ENCODE measurements around the gene PCDHA8.
A peak's percentile ranks its signal among the peaks of the same experiment; 100 is the strongest.
"Not testable (repeated sequence)": the region's sequence is repeated elsewhere in the genome, so short reads cannot be mapped to it uniquely, and the experiment has no call there.

The PCDHA8 gene

DNA sequence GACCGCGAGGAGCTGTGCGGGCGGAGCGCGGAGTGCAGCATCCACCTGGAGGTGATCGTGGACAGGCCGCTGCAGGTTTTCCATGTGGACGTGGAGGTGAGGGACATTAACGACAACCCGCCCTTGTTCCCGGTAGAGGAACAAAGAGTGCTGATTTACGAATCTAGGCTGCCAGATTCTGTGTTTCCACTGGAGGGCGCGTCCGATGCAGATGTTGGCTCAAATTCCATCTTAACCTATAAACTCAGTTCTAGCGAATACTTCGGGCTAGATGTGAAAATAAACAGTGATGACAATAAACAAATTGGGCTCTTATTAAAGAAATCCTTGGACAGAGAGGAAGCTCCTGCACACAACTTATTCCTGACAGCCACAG lies 12.6 kb upstream of the PCDHA8 start:
- DNase-seq: no peak

DNA sequence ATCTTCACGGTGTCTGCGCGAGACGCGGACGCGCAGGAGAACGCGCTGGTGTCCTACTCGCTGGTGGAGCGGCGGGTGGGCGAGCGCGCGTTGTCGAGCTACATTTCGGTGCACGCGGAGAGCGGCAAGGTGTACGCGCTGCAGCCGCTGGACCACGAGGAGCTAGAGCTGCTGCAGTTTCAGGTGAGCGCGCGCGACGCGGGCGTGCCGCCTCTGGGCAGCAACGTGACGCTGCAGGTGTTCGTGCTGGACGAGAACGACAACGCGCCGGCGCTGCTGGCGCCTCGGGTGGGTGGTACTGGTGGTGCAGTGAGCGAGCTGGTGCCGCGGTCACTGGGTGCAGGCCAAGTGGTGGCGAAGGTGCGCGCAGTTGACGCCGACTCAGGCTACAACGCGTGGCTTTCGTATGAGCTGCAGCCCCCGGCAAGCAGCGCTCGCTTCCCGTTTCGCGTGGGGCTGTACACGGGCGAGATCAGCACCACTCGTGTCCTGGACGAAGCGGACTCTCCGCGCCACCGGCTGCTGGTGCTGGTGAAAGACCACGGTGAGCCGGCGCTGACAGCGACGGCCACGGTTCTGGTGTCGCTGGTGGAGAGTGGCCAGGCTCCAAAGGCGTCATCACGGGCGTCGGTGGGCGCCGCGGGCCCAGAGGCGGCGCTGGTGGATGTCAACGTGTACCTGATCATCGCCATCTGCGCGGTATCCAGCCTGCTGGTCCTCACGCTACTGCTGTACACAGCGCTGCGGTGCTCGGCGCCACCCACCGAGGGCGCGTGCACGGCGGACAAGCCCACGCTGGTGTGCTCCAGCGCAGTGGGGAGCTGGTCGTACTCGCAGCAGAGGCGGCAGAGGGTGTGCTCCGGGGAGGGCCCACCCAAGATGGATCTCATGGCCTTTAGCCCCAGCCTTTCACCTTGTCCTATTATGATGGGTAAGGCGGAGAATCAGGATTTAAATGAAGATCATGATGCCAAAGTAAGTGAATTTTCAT lies 11.2 kb upstream of the PCDHA8 start:
- DNase-seq: not testable (repeated sequence)

DNA sequence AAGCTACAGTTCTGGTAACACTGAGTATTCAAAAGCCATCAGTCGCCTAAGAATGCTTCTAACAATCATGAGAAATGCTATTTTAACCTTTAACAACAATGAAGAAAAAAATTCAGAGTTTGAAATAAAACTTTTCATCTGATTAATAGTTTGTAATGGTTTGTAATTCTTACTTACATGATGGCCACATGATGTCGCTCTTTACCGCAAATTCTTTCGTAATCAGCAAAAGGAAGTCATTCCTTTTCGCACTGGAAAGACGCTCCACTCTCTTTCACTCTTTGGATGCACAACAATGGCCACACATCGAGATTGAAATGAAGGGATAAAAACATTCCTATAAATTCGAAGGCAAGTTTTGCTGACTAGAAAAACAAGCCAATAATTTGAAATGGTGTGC lies 7.0 kb upstream of the PCDHA8 start, which contains the start of gene PCDHA7:
Gene PCDHA7, plus strand, starts transcription at position 277 of the 400 bp plus-strand sequence. Its CDS starts 115 bp downstream, at position 392.
- no peak for DNase-seq

DNA sequence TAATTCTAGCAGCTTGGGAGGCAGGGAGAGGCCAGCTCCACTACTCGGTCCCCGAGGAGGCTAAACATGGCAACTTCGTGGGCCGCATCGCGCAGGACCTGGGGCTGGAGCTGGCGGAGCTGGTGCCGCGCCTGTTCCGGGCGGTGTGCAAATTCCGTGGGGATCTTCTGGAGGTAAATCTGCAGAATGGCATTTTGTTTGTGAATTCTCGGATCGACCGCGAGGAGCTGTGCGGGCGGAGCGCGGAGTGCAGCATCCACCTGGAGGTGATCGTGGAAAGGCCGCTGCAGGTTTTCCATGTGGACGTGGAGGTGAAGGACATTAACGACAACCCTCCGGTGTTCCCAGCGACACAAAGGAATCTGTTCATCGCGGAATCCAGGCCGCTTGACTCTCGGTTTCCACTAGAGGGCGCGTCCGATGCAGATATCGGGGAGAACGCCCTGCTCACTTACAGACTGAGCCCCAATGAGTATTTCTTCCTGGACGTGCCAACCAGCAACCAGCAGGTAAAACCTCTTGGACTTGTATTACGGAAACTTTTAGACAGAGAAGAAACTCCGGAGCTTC lies 6.5 kb upstream of the PCDHA8 start:
- DNase-seq: not testable (repeated sequence)

DNA sequence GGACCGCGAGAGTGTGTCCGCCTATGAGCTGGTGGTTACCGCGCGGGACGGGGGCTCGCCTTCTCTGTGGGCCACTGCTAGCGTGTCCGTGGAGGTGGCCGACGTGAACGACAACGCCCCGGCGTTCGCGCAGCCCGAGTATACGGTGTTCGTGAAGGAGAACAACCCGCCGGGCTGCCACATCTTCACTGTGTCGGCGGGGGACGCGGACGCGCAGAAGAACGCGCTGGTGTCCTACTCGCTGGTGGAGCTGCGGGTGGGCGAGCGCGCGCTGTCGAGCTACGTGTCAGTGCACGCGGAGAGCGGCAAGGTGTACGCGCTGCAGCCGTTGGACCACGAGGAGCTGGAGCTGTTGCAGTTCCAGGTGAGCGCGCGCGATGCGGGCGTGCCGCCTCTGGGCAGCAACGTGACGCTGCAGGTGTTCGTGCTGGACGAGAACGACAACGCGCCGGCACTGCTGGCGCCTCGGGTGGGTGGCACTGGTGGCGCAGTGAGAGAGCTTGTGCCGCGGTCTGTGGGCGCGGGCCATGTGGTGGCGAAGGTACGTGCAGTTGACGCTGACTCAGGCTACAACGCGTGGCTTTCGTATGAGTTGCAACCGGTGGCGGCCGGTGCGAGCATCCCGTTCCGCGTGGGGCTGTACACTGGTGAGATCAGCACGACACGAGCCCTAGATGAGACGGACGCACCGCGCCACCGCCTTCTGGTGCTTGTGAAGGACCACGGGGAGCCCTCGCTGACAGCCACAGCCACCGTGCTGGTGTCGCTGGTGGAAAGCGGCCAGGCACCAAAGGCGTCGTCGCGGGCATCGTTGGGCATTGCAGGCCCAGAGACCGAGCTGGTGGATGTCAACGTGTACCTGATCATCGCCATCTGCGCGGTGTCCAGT lies 5.1 kb upstream of the PCDHA8 start:
- DNase-seq: no peak

DNA sequence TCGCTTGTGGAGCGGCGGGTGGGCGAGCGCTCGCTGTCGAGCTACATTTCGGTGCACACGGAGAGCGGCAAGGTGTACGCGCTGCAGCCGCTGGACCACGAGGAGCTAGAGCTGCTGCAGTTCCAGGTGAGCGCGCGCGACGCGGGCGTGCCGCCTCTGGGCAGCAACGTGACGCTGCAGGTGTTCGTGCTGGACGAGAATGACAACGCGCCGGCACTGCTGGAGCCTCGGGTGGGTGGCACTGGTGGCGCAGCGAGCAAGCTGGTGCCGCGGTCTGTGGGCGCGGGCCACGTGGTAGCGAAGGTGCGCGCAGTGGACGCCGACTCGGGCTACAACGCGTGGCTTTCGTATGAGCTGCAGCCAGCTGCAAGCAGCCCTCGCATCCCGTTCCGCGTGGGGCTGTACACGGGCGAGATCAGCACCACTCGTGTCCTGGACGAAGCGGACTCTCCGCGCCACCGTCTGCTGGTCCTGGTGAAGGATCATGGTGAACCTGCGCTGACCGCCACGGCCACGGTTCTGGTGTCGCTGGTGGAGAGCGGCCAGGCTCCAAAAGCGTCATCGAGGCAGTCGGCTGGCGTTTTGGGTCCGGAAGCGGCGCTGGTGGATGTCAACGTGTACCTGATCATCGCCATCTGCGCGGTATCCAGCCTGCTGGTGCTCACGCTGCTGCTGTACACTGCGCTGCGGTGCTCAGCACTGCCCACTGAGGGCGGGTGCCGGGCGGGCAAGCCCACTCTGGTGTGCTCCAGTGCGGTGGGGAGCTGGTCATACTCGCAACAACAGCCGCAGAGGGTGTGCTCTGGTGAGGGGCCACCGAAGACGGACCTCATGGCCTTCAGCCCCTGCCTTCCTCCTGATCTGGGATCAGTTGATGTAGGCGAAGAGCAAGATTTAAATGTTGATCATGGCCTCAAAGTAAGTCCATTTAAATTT lies 2.1 kb downstream of the PCDHA8 start:
- no peak for DNase-seq

DNA sequence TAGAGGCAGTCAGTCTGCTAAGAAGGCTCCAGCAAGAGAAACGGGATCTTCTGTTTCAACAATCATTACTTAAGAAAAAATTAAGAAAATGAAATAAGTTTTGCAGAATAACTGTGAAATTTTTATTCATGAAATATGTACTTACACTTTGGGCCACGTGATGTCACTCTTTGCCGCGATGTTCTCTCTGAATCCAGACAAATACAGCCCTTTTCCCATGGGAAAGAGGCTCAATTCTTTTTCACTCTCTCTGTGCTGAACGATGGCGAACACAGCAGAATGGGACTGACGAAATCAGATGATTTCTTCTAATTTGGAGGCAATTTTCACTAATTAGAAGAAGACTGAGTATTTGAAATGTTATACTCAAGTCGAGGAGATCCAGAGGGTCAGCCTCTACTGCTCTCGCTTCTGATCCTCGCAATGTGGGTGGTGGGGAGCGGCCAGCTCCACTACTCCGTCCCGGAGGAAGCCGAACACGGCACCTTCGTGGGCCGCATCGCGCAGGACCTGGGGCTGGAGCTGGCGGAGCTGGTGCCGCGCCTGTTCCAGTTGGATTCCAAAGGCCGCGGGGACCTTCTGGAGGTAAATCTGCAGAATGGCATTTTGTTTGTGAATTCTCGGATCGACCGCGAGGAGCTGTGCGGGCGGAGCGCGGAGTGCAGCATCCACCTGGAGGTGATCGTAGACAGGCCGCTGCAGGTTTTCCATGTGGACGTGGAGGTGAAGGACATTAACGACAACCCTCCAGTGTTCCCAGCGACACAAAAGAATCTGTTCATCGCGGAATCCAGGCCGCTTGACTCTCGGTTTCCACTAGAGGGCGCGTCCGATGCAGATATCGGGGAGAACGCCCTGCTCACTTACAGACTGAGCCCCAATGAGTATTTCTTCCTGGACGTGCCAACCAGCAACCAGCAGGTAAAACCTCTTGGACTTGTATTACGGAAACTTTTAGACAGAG lies 7.4 kb downstream of the PCDHA8 start, which contains the start of gene PCDHA9:
Gene PCDHA9, plus strand, starts transcription at position 244 of the 964 bp plus-strand sequence. Its CDS starts 114 bp downstream, at position 358.
- not testable (repeated sequence) for DNase-seq

DNA sequence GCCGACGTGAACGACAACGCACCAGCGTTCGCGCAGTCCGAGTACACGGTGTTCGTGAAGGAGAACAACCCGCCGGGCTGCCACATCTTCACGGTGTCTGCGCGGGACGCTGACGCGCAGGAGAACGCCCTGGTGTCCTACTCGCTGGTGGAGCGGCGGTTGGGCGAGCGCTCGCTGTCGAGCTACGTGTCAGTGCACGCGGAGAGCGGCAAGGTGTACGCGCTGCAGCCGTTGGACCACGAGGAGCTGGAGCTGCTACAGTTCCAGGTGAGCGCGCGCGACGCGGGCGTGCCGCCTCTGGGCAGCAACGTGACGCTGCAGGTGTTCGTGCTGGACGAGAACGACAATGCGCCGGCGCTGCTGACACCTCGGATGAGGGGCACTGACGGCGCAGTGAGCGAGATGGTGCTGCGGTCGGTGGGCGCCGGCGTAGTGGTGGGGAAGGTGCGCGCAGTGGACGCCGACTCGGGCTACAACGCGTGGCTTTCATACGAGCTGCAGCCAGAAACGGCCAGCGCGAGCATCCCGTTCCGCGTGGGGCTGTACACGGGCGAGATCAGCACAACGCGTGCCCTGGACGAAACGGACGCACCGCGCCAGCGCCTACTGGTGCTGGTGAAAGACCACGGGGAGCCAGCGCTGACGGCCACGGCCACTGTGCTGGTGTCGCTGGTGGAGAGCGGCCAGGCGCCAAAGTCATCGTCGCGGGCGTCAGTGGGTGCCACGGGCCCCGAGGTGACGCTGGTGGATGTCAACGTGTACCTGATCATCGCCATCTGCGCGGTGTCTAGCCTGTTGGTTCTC lies 9.0 kb downstream of the PCDHA8 start:
- DNase-seq: not testable (repeated sequence)

DNA sequence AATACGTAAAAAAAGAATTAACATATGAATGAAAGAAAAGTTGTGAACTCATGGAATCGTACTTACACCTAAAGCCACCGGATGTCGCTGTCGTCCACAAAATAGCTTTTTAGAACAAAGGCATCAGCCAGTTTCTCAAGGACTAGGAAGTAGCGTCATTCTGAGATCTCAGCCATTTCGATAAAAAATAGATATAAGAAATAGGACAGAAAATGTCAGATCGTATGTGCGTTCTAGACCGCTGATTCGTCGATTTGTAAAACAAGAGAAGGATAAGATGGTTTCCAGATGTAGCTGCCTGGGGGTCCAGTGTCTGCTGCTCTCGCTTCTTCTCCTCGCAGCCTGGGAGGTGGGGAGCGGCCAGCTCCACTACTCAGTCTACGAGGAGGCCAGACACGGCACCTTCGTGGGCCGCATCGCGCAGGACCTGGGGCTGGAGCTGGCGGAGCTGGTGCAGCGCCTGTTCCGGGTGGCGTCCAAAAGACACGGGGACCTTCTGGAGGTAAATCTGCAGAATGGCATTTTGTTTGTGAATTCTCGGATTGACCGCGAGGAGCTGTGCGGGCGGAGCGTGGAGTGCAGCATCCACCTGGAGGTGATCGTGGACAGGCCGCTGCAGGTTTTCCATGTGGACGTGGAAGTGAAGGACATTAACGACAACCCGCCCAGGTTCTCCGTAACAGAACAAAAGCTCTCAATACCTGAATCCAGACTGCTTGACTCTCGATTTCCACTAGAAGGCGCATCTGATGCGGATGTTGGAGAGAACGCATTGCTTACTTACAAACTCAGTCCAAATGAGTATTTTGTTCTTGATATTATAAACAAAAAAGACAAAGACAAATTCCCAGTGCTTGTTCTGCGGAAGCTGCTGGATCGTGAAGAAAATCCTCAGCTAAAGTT lies 15.0 kb downstream of the PCDHA8 start, which contains the start of gene PCDHA10:
Gene PCDHA10, plus strand, starts transcription at position 126 of the 903 bp plus-strand sequence. Its CDS starts 152 bp downstream, at position 278.
- no peak for DNase-seq

DNA sequence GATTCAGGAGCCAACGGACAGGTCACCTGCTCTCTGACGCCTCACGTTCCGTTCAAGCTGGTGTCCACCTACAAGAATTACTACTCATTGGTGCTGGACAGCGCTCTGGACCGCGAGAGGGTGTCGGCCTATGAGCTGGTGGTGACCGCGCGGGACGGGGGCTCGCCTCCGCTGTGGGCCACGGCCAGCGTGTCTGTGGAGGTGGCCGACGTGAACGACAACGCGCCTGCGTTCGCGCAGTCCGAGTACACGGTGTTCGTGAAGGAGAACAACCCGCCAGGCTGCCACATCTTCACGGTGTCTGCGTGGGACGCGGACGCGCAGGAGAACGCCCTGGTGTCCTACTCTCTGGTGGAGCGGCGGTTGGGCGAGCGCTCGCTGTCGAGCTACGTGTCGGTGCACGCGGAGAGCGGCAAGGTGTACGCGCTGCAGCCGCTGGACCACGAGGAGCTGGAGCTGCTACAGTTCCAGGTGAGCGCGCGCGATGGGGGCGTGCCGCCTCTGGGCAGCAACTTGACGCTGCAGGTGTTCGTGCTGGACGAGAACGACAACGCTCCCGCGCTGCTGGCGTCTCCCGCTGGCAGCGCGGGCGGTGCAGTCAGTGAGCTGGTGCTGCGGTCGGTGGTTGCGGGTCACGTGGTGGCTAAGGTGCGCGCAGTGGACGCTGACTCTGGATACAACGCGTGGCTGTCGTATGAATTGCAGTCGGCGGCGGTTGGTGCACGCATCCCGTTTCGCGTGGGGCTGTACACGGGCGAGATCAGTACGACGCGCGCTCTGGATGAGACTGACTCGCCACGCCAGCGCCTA lies 16.4 kb downstream of the PCDHA8 start:
- no peak for DNase-seq

DNA sequence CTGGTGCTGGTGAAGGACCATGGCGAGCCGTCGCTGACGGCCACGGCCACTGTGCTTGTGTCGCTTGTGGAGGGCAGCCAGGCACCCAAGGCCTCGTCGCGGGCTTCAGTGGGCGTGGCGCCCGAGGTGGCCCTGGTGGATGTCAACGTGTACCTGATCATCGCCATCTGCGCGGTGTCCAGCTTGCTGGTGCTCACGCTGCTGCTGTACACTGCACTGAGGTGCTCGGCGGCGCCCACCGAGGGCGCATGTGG lies 16.9 kb downstream of the PCDHA8 start:
- DNase-seq: no peak

DNA sequence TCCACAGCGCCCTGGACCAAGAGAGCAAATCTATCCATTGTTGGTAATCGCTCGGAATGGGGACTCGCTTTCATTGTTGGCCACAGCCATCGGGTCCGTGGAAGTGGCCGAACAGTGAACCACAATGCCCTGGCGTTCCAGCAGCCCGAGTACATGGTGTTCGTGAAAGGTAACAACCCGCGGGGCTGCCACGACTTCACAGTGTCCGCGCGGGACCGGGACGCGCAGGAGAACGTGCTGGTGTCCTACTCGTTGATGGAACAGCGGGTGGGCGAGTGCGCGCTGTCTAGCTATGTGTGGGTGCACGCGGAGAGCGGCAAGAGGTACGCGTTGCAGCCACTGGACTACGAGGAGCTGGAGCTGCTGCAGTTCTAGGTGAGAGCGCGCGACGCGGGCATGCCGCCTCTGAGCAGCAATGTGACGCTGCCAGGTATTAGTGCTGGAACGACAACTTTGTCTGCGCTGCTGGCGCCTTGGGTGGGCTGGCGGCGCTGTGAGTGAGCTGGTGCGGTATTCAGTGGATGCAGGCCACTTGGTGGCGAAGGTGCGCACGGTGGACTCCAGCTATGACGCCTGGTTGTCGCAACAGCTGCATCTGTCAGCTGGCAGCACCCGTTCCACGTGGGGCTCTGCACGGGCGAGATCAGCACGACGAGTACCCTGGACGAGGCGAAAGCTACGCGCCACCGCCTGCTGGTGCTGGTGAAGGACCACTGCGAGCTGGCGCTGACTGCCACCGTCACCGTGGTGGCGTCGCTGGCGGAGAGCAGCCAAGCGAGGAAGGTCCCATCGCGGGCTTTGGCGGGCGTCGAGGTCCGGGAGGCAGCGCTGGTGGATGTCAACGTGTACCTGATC lies 21.7 kb downstream of the PCDHA8 start:
- no peak for DNase-seq

DNA sequence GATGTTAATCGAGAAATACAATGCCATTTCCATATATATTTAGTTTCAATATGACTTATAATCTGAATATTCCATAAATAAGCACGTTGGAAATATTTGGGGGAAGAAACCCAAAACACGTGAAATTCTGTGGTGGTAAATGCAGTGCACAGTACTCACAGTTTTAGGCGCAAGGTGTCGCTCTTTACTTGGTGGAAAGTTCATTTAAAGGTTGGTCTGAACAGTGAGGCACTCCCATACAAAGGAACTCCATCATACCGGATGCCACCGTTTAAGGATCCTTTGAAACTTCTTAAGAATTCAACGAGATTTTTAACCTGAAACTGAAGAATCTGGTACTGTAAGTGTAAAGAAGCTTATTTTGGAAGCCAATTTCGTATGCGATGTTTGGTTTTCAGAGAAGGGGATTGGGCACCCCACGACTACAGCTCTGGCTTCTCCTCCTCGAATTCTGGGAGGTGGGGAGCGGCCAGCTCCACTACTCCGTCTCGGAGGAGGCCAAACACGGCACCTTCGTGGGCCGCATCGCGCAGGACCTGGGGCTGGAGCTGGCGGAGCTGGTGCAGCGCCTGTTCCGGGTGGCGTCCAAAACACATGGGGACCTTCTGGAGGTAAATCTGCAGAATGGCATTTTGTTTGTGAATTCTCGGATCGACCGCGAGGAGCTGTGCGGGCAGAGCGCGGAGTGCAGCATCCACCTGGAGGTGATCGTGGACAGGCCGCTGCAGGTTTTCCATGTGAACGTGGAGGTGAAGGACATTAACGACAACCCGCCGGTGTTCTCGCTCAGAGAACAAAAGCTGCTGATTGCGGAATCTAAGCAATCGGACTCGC lies 28.0 kb downstream of the PCDHA8 start, which contains the start of gene PCDHA11:
Gene PCDHA11, plus strand, starts transcription at position 237 of the 834 bp plus-strand sequence. Its CDS starts 147 bp downstream, at position 384.
- DNase-seq: peak; percentile 24

DNA sequence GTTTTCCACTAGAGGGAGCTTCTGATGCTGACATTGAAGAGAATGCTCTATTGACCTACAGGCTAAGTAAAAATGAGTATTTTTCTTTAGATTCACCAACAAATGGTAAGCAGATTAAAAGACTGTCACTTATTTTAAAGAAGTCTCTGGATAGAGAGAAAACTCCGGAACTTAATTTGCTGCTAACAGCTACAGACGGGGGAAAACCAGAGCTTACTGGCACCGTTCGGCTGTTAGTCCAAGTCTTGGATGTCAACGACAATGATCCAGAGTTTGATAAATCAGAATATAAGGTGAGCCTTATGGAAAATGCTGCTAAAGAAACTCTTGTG lies 28.5 kb downstream of the PCDHA8 start:
- no peak for DNase-seq

All from DMS 273 treated with DMSO at 0.1 percent for 48 hours (cell line).